T-helper 2 cell (primary cell): Measurements from ENCODE around the gene SIRT6.
"Not testable (repeated sequence)": the region's sequence is repeated elsewhere in the genome, so short reads cannot be mapped to it uniquely, and the experiment has no call there.

ENCODE experiments used
- DNase-seq, 5 experiments: peaks; one replicate each; pipeline versions ENCODE4 v3.0.0 to v3.0.0-alpha.2; 2012 to 2022

SIRT6 gene

DNA sequence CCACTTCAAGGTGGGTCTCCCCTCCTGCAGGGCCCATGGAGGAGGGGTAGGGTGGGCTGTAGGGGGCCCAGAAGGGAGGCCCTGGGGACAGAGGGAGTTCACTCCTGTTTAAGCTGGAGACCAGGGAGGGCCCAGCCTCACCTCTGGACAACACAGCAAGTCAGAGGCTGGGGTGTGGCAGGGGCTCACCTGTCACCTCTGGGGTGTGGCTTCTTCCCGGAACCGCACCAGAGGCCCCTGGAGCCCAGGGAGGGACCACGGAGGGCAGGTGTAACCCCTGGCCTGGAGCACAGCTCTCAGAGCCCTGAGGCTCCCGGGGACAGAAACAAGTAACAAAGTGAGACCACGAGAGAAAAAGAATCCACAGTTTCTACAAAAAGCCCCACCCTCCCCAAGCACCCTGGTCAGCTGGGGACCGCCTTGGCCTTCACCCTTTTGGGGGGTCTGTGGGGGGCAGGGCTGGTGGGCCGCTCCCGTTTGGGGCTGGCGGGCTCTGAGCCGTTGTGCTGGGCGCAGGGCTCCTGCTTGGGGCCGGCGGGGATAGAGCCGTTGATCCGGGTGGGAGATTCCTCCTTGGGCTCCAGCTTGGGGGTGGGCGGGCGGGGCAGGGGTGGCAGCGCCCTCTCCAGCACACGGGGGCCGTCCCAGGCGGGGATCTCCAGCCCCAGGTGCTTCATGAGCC, 8.0 kb downstream of the SIRT6 start:
- no peak for DNase-seq

DNA sequence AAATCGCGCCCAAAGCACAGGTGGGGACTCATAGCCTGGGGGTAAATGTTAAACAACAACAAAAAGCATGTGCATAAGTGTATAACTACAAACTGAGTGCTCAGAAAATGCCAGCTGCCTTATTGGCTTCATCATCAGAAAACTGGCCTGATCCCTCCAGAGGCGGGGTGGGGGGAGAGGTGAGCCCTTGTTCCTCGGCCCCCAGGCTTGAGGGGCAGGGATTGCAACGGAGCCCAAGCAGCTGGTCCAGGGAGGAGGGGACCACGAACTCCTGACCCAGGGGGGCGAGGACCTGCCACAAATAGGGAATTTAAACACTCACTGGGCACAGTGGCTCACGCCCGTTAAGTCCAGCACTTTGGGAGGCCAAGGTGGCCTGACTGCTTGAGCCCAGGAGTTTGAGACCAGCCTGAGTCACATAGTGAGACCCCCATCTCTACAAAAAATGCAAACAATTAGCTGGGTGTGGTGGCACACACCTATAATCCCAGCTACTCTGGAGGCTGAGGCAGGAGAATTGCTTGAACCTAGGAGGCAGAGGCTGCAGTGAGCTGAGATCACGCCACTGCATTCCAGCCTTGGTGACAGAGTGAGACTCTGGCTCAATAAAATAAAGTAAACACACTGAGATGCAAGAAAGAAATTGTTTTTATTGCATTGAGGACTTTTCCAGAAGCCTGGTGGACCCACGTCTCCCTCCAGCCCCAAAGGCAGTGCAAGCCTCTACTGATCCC, 8.7 kb downstream of the SIRT6 start:
- DNase-seq, result no peak

- peak; percentile 40 to 65 (median 57) for DNase-seq
These were observed 9.4 kb downstream of the SIRT6 start for GRCh38 chr19:4172861-4173473.

GRCh38 chr19:4171676-4172075, 10.7 kb downstream of the SIRT6 start:
- no peak for DNase-seq

GRCh38 chr19:4164262-4164661, 18.1 kb downstream of the SIRT6 start:
- DNase-seq, result no peak

DNA sequence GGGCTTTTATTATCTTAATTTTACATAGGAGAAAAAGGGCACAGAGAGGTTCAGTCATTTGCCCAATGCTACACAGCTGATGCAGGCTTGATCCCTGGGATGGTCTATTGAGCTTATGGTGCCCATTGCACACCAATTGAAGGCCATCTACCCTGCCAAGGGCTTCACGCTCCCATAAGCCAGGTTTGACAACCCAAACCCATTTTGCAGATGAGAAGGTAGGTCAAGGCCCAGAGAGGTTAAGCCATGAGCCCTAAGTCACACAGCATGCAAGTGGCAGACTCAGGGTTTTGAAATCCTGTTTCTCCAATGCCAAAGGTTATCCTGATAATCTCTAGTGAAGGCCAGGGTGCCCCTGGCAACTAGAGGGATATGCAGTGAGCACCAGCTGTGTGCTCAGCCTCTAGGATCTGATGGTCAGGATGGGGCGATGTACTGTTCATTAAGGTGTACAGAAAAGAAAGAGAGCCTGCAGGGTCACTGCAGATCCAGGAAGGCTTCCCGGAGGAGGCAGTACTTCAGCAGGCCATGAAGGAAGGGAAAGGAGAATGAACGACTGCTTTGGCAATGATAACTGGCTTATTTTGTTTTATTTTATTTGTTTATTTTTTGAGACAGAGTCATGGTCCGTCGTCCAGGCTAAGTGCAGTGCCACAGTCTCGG, 20.8 kb downstream of the SIRT6 start:
- DNase-seq, result no peak

DNA sequence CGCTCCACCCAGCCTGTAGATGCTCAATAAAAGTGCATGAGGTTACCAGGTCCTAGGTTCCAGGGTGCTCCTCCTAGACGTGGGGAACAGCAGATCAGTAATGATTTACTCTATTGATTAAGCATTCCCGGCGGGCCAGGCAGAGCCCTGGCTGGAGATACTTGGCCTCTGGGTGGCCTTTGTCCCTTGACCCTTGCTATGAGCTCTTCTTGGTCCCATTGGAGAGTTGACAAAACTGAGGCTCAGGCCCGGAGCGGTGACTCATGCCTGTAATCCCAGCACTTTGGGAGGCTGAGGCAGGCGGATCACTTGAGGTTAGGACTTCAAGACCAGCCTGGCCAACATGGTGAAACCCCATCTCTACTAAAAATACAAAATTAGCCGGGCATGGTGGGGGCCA, 24.4 kb downstream of the SIRT6 start:
- DNase-seq, result not testable (repeated sequence)

GRCh38 chr19:4157164-4157563, 25.2 kb downstream of the SIRT6 start:
- no peak for DNase-seq

DNA sequence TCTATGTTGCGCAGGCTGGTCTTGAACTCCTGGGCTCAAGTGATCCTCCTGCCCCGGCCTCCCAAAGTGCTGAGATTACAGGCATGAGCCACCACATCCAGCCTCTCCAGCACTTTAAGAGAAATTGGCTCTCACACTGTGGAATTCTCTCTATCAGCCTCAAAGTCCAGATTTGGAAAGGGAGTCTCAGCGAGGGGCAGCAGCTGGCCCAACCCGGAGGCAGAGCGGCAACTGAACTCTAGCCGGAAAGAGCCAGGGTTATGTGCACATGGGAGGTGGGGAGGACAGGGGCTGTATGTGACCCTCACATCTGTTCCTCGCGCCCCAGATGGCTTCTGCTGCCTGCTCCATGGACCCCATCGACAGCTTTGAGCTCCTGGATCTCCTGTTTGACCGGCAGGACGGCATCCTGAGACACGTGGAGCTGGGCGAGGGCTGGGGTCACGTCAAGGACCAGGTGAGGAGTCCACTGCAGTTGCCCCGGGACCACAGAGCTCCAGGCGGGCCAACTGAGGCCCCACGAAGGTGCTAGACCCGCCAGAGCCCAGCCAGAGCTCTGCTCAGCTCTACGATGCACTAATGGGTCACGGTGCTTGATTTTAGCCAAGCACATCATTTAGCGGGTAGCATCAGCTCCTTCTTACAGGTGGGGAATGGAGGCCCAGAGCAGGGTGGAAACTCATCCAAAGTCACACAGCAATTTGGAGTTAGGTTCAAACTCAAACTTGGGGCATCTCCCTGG, 27.6 kb downstream of the SIRT6 start:
- no peak for DNase-seq

GRCh38 chr19:4152241-4152998, 29.9 kb downstream of the SIRT6 start:
- no peak for DNase-seq

- DNase-seq, result no peak
These were observed 30.7 kb downstream of the SIRT6 start for GRCh38 chr19:4151623-4152022.

GRCh38 chr19:4149518-4150288, 32.7 kb downstream of the SIRT6 start:
- no peak for DNase-seq

GRCh38 chr19:4144666-4145249, 37.6 kb downstream of the SIRT6 start:
- DNase-seq, result no peak

GRCh38 chr19:4142916-4143315, 39.4 kb downstream of the SIRT6 start:
- not testable (repeated sequence) for DNase-seq

DNA sequence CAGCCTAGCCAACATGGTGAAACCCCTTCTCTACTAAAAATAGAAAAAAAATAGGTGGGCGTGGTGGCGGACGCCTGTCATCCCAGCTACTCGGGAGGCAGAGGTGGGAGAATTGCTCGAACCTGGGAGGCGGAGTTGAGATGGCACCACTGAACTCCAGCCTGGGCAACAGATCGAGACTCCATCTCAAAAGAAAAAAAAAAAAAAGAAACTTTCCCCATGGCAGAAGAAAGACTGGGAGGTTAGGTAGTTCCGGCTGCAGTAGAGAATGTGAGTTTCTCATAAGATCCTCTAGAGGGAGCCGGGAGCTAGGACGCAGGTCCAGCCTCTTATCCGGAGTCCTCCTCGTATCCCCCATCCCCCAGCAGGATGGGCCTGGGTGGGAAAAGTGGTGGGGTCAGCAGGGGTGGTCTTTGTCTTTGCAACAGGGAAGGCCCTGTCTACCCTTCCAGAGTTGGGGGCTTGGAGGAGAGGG, 42.1 kb downstream of the SIRT6 start:
- DNase-seq, result peak in 1 of 5 experiments; percentile 63

DNA sequence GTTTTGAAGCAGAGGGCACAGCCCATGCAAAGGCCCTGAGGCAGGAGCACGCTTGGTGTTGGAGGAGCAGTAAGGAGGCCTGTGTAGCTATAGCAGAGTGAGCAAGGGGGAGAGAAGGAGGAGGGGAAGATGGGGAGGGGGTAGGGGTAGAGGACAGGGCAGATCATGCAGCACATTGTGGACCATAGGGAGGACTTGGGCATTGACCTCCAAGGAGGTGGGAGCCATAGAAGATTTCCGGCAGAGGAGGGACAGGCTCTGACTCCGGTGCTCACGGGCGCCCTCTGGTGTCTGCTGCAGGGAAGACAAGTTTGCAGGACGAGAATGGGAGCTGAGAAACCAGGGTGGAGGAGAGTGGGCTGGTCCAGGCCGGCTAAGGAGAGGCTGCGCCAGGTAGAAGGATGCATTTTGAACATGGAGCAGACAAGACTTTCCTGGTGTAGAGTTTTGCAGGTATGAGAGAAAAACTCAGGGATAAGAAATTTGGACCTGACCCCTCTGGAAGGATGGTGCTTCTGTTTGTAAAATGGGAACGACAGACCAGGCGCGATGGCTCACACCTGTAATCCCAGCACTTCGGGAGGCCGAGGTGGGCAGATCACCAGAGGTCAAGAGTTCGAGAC, 42.6 kb downstream of the SIRT6 start:
- peak; percentile 59 to 86 (median 76) for DNase-seq

GRCh38 chr19:4138445-4138844, 43.9 kb downstream of the SIRT6 start:
- no peak for DNase-seq

DNA sequence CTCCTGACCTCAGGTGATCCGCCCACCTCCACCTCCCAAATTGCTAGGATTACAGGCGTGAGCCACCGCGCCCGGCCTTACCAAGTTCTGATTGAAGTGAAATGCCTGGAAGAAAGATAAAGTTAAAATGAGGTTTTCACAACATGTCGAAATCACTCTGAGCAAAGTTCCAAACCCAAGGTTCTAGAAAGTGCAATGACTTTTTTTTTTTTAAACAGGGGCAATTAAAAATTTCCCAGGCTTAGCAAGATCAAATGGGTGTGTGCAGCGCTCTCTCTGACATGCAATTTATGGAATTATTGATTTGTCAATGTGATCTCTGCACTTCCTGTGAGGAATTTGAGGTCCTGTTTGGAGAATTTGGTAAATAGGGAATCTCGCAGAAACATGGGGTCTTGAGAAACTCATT, 45.7 kb downstream of the SIRT6 start:
- no peak for DNase-seq

DNA sequence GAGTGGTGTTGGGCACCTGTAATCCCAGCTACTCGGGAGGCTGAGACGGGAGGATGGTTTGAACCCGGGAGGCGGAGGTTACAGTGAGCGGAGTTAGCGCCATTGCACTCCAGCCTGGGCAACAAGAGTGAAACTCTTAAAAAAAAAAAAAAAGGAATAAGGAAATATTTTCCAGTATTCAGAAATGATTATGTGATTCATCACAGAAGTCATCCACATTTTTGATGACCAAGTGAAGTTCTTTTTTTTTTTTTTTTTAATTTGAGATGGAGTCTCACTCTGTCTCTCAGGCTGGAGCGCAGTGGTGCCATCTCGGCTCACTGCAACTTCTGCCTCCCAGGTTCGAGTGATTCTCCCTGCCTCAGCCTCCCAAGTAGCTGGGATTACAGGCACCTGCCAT, 47.0 kb downstream of the SIRT6 start:
- not testable (repeated sequence) for DNase-seq

- no peak for DNase-seq
These were observed 48.0 kb downstream of the SIRT6 start for GRCh38 chr19:4134351-4134750.
